NCI-H146 treated with DMSO at 0.1 percent for 48 hours (cell line): ENCODE results near the gene ACTRT2.

Experiments
- DNase-seq: peaks from one replicate; lab custom pipeline; 2025; ENCODE audit not compliant: unreplicated experiment; lab: John Stamatoyannopoulos, UW

The ACTRT2 gene

DNA sequence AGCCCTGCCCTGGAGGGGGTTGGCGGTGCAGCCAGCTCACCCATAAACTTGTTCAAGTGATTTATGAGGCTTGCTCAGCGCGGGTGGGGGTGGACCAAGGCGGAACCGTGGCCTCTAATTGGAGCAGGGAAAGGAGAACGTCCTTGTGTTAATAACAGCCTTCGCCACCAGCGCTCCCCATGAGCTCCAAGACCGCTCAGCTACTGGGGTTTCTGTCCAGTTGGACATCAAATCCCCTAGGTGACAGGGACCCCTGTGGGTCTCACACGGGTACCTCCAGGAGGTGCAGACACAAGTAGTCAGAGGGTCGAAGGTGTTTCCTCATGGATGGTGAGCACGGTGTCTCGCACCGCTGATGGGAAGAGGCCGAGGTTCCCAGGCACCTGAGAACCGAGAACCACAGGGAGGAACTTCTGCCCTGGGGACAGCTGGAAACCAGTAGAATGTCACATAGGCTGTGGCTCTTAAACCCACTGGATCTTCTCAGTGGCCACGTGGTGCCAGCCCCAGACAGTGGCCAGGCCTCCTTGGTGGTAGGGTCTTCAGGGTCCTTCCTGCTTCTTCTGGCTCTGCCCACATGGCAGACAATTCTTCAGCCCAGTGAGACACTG lies 3.7 kb upstream of the ACTRT2 start:
- DNase-seq = no peak

- no peak for DNase-seq
Measured at GRCh38 chr1:3018051-3018471, 3.2 kb upstream of the ACTRT2 start.

GRCh38 chr1:3018576-3018975 lies 2.7 kb upstream of the ACTRT2 start:
- DNase-seq = no peak

DNA sequence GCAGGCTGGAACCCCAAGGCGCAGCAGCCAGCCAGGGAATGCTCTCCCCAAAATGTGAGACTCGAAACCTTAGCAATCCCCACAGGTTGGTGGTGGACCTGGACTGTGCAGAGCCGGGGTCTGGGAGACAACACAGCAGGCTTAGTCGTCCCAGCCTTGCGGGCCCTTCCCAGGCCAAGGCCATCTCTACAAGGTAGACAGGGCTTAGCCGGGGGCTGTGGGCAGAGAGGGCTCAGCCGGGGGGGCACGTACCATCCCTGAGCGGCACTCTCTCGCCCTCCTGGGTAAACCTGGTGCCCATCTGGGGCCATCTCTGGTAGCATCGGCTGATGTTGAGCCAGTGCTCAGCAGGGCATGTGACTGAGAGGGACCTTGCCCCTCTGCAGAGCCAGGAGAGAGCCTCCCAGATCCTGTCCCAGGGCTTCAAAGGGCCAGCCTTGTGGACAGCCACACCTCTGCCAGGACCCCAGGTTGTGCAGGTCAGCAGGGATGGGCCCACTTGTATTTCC lies 2.2 kb upstream of the ACTRT2 start:
- no peak for DNase-seq

- no peak for DNase-seq
Measured at GRCh38 chr1:3019516-3020051, 1.7 kb upstream of the ACTRT2 start.

GRCh38 chr1:3020263-3020909 lies 881 bp upstream of the ACTRT2 start:
- no peak for DNase-seq

- no peak for DNase-seq
Measured at GRCh38 chr1:3021801-3022401, 634 bp downstream of the ACTRT2 start.

- no peak for DNase-seq
Measured at GRCh38 chr1:3022511-3022973, 1.3 kb downstream of the ACTRT2 start.

DNA sequence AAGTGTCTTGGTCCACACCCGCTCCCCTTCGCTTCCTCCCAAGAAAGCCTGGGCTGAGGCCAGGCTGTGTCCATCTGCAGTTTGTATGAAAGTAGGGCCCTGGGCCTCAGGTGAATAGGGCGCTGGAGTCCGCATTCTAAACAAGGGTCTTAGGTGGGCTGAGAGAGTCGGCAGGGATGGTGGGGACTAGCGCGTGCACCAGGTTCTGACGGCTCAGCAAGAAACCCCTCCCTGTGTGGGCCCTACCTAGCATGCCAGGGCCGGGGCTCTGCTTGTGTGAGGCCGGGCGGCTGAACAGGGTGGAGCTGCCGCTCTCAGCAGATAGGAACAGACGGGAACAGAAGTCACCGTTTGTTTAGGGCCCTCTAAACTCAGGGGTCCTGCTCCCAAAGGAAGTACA lies 1.7 kb downstream of the ACTRT2 start:
- DNase-seq = no peak

- no peak for DNase-seq
Measured at GRCh38 chr1:3024019-3024418, 2.8 kb downstream of the ACTRT2 start.

DNA sequence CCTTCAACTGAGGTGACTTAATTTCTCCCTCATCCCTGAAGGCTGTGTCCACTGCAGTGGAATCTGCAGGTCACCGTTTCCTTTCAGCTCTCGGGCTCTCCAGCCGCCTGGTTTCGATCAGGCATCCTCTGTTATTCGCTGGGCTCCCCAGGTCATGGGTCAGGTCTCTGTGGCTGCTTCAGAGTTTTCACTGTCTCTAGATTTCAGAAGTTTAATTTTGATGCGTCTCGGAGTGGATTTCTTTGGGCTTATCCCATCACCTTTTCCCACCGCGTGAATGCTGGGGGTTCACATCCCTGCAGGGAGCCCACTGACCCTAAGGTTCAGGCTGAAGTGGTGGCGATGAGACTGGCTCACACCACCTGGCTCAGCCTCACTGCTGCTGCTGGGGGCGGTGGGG lies 3.3 kb downstream of the ACTRT2 start:
- no peak for DNase-seq

GRCh38 chr1:3026124-3026523 lies 4.9 kb downstream of the ACTRT2 start:
- no peak for DNase-seq

DNA sequence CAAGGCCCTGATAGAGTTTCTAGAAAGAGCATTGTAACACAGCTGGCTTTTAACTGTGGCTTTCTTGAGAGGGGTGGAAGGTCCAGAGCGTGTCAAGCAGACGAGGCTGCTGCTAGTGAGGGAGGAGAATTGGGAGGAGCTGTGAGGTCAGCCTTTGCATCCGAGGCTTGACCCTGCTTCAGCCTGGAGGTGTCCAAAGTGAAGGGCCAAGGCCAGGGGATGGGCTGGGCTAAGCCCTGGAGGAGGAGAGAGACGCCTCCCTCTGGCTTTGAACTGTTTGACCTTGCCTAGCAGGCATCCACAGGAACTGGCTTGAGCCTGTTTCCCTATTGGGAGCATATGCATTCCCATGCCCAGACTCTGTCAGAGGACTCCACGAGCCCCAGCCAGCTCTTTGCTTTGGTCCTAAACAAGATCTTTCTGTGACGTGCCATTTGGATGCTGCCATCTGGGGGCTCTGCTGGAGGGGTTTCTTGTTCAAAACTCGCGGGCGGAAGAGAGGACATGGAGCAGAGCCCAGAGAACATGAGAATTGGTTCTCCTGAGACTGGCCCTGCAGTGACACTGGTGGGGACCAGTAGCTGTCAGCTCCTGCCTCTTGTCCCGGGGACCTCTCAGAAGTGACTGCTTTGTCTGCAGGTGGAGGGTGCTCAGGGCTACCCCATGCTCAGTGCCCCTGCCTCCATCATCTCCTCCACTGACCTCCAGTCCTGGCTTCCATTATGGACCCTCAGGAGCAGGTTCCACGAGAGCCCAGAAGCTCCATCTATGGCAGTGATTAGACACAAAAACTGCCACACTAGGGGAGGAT lies 5.5 kb downstream of the ACTRT2 start:
- DNase-seq = no peak

DNA sequence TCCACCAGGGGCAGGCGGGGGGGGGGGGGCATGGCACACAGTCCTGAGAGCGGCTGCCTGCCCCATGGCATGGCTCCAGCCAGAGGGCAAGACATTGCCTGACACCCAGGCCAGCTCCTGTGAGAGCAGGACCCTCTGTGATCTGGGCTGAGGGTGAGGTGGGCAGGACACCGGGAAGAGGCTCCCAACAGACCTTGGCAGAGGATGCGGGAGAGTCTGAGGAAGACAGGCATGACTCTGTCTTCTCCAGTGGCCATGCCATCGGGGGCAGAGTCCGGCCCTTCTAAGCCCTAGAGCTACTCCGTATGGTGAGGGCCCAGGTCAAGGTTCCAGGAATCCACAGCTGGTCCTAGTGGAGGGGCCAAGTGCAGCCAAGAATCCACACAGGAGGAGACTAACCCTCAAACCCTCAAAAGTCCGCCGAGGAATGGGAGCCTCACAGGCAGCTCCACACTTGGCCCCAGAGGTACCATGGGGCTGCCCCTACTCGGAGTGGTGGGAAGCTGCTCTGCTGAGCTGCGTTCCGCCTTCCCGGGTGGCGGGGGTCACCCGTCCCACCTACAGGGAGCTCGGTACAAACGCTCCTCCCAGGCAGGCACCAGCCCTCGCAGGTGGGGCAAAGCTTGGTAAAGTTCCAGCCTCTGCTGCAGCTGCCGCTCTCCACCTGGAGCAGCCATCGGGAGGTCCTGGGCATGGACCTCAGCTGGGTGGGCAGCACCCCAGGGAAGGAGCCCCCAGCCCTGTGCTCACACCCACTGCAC lies 6.5 kb downstream of the ACTRT2 start:
- no peak for DNase-seq

GRCh38 chr1:3028531-3029282 lies 7.4 kb downstream of the ACTRT2 start:
- DNase-seq = no peak

DNA sequence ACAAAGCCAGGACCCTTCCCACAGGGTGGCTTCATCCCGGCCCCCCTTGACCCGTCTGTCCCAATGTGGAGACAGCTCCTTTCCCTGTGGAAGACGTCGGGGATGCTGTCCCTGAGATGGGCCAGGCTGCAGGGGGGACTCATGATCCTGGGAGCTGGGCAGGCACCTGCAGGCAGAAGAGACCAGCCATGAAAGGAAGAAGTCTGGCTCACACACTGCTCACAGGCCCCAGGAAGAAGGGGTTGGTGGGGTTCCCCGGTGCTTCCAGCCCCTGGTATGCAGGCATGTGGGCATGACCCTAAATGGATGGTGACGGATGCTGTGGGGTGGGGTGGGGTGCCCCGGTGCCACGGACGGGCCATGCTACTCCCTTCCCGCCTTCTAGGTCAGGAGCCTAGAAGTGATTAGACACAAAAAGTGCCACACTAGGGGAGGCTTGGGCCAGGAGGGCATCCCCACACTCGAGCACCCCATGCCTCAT lies 8.3 kb downstream of the ACTRT2 start:
- DNase-seq = no peak

GRCh38 chr1:3029991-3030662 lies 8.9 kb downstream of the ACTRT2 start:
- no peak for DNase-seq

GRCh38 chr1:3030663-3031381 lies 9.6 kb downstream of the ACTRT2 start:
- DNase-seq = no peak
